SJCRH30 (cell line): Measurements from ENCODE around the gene RESF1. TPM values are rescaled to one million over a fixed set of nuclear protein-coding genes. Genes with fewer than 3 reads are reported as not detected.

Experiments
- DNase-seq, 2 experiments: peaks; one replicate each; pipeline ENCODE4 v3.0.0-alpha.2; 2015 to 2020
- H3K27ac ChIP-seq: fragments of 250-450 bp; sonication (Bioruptor Pico); 2 replicates; pipeline ENCODE4 v1.5.1; 2020; ENCODE audit warnings: mild to moderate bottlenecking, moderate library complexity
- H3K27me3 ChIP-seq: fragments of 250-450 bp; sonication (Bioruptor Pico); 2 replicates; pipeline ENCODE4 v1.5.1; 2020; ENCODE audit warnings: mild to moderate bottlenecking, moderate library complexity
- H3K36me3 ChIP-seq: fragments of 250-450 bp; sonication (Bioruptor Pico); 2 replicates; pipeline ENCODE4 v1.5.1; 2020; ENCODE audit warnings: mild to moderate bottlenecking, moderate library complexity
- H3K4me1 ChIP-seq: fragments of 250-450 bp; sonication (Bioruptor Pico); 2 replicates; pipeline ENCODE4 v1.5.1; 2020; ENCODE audit warnings: mild to moderate bottlenecking, moderate library complexity
- H3K4me3 ChIP-seq: fragments of 250-450 bp; sonication (Bioruptor Pico); 2 replicates; pipeline ENCODE4 v1.5.1; 2020; ENCODE audit warnings: mild to moderate bottlenecking, moderate library complexity
- H3K9me3 ChIP-seq: fragments of 250-450 bp; sonication (Bioruptor Pico); replicated peaks from 2 replicates; pipeline ENCODE4 v1.5.1; 2020; ENCODE audit warnings: mild to moderate bottlenecking, moderate library complexity
- total RNA-seq: library from RNA; depleted of rRNA; stranded (reverse); fragments of >200 nt; shearing (Covaris generic); gene quantifications from 2 replicates; pipeline ENCODE4 v1.2.3, GENCODE V29; 2014

Gene RESF1
- total RNA-seq, 1 experiment from 2014 or later, result 38.3 TPM

GRCh38 chr12:31950492-31950891 is 8.7 kb upstream of the RESF1 start:
- no peak overlapping the region for H3K4me3 ChIP-seq

GRCh38 chr12:31951008-31951407 is 8.2 kb upstream of the RESF1 start:
- Histone ChIP-seq H3K4me3 (no peak overlapping the region), H3K36me3 (no peaks in the 10 kb centered on the region), H3K4me1 (no peaks in the 10 kb centered on the region)

More at GRCh38 chr12:31950492-31950891, 8.7 kb upstream of the RESF1 start:
- H3K27me3 ChIP-seq, result no peaks in the 10 kb centered on the region
- H3K36me3 ChIP-seq, result no peaks in the 10 kb centered on the region
- no peaks in the 10 kb centered on the region for H3K9me3 ChIP-seq
- DNase-seq, result no peak
- no peaks in the 10 kb centered on the region for H3K4me1 ChIP-seq
- H3K27ac ChIP-seq, result no peak overlapping the region

GRCh38 chr12:31951939-31952338 is 7.3 kb upstream of the RESF1 start:
- Histone ChIP-seq H3K4me1 (no peaks in the 10 kb centered on the region), H3K36me3 (no peaks in the 10 kb centered on the region), H3K27me3 (no peaks in the 10 kb centered on the region), H3K9me3 (no peaks in the 10 kb centered on the region), H3K4me3 (no peak overlapping the region), H3K27ac (no peak overlapping the region)
- no peak for DNase-seq

More at GRCh38 chr12:31951008-31951407, 8.2 kb upstream of the RESF1 start:
- H3K9me3 ChIP-seq, result no peaks in the 10 kb centered on the region
- no peak for DNase-seq
- no peak overlapping the region for H3K27ac ChIP-seq
- H3K27me3 ChIP-seq, result no peaks in the 10 kb centered on the region

GRCh38 chr12:31952418-31952817 is 6.8 kb upstream of the RESF1 start:
- Histone ChIP-seq H3K27ac (no peak overlapping the region), H3K4me3 (no peak overlapping the region), H3K4me1 (no peaks in the 10 kb centered on the region), H3K27me3 (no peaks in the 10 kb centered on the region), H3K36me3 (no peaks in the 10 kb centered on the region), H3K9me3 (no peaks in the 10 kb centered on the region)
- DNase-seq, result no peak

- no peak for DNase-seq
- H3K36me3 ChIP-seq, result no peaks in the 10 kb centered on the region
- no peak overlapping the region for H3K27ac ChIP-seq
- no peaks in the 10 kb centered on the region for H3K4me1 ChIP-seq
- no peaks in the 10 kb centered on the region for H3K27me3 ChIP-seq
- no peaks in the 10 kb centered on the region for H3K9me3 ChIP-seq
- H3K4me3 ChIP-seq, result no peak overlapping the region
Measured at GRCh38 chr12:31954925-31955858, 4.0 kb upstream of the RESF1 start.

- Histone ChIP-seq H3K27ac (peak overlapping the region; percentile 64; the same call in 1 of the 2 replicates), H3K4me3 (peak overlapping the region; percentile 89), H3K27me3 (no peaks in the 10 kb centered on the region), H3K36me3 (peaks cover 9% of the 10 kb centered on the region), H3K9me3 (no peaks in the 10 kb centered on the region), H3K4me1 (0 out of 2 replicates have a peak, but pooled peaks cover 2% of the 10 kb centered on the region)
- DNase-seq, result no peak
Measured at GRCh38 chr12:31958569-31959160, 550 bp upstream of the RESF1 start.

- Histone ChIP-seq H3K27me3 (no peaks in the 10 kb centered on the region), H3K36me3 (peaks cover 13% of the 10 kb centered on the region), H3K27ac (peak overlapping the region; percentile 64; the same call in 1 of the 2 replicates), H3K4me1 (0 out of 2 replicates have a peak, but pooled peaks cover 2% of the 10 kb centered on the region), H3K4me3 (peak overlapping the region; percentile 89), H3K9me3 (no peaks in the 10 kb centered on the region)
- peak; percentile 56 to 66 for DNase-seq
Measured at GRCh38 chr12:31959701-31960391, 631 bp downstream of the RESF1 start.

GRCh38 chr12:31961137-31961536 is 1.9 kb downstream of the RESF1 start:
- no peak overlapping the region for H3K27ac ChIP-seq
- peaks cover 15% of the 10 kb centered on the region for H3K36me3 ChIP-seq
- no peak overlapping the region for H3K4me3 ChIP-seq
- H3K4me1 ChIP-seq, result 0 out of 2 replicates have a peak, but pooled peaks cover 2% of the 10 kb centered on the region
- DNase-seq, result no peak
- H3K9me3 ChIP-seq, result no peaks in the 10 kb centered on the region
- no peaks in the 10 kb centered on the region for H3K27me3 ChIP-seq

GRCh38 chr12:31962076-31962475 is 2.9 kb downstream of the RESF1 start:
- 0 out of 2 replicates have a peak, but pooled peaks cover 2% of the 10 kb centered on the region for H3K4me1 ChIP-seq
- DNase-seq, result no peak
- H3K9me3 ChIP-seq, result no peaks in the 10 kb centered on the region
- H3K27me3 ChIP-seq, result no peaks in the 10 kb centered on the region
- H3K27ac ChIP-seq, result no peak overlapping the region
- peaks cover 15% of the 10 kb centered on the region for H3K36me3 ChIP-seq
- no peak overlapping the region for H3K4me3 ChIP-seq

GRCh38 chr12:31964280-31964679 is 5.1 kb downstream of the RESF1 start:
- DNase-seq, result no peak
- Histone ChIP-seq H3K27ac (no peak overlapping the region), H3K4me1 (0 out of 2 replicates have a peak, but pooled peaks cover 2% of the 10 kb centered on the region)

GRCh38 chr12:31965090-31965489 is 5.9 kb downstream of the RESF1 start:
- Histone ChIP-seq H3K27ac (no peak overlapping the region), H3K36me3 (peaks cover 20% of the 10 kb centered on the region), H3K27me3 (no peaks in the 10 kb centered on the region), H3K4me1 (0 out of 2 replicates have a peak, but pooled peaks cover 2% of the 10 kb centered on the region), H3K4me3 (no peak overlapping the region), H3K9me3 (no peaks in the 10 kb centered on the region)
- no peak for DNase-seq

More at GRCh38 chr12:31964280-31964679, 5.1 kb downstream of the RESF1 start:
- Histone ChIP-seq H3K9me3 (no peaks in the 10 kb centered on the region), H3K4me3 (no peak overlapping the region), H3K36me3 (peaks cover 17% of the 10 kb centered on the region), H3K27me3 (no peaks in the 10 kb centered on the region)

GRCh38 chr12:31966558-31967205 is 7.5 kb downstream of the RESF1 start:
- peaks cover 31% of the 10 kb centered on the region for H3K36me3 ChIP-seq
- no peak overlapping the region for H3K4me3 ChIP-seq
- H3K27ac ChIP-seq, result no peak overlapping the region
- no peaks in the 10 kb centered on the region for H3K4me1 ChIP-seq
- H3K27me3 ChIP-seq, result no peaks in the 10 kb centered on the region
- no peak for DNase-seq
- H3K9me3 ChIP-seq, result no peaks in the 10 kb centered on the region

- Histone ChIP-seq H3K27me3 (no peaks in the 10 kb centered on the region), H3K9me3 (no peaks in the 10 kb centered on the region), H3K4me1 (no peaks in the 10 kb centered on the region), H3K4me3 (no peak overlapping the region), H3K36me3 (peaks cover 28% of the 10 kb centered on the region), H3K27ac (no peak overlapping the region)
- no peak for DNase-seq
Measured at GRCh38 chr12:31967539-31967938, 8.3 kb downstream of the RESF1 start.

- Histone ChIP-seq H3K27ac (no peak overlapping the region), H3K27me3 (no peaks in the 10 kb centered on the region), H3K36me3 (peaks cover 35% of the 10 kb centered on the region), H3K4me1 (no peaks in the 10 kb centered on the region), H3K4me3 (no peak overlapping the region), H3K9me3 (no peaks in the 10 kb centered on the region)
- DNase-seq, result no peak
Measured at GRCh38 chr12:31970199-31970598, 11.0 kb downstream of the RESF1 start.
